Measurements from ENCODE around the gene AAK1.
"Not testable (repeated sequence)": the region's sequence is repeated elsewhere in the genome, so short reads cannot be mapped to it uniquely, and the experiment has no call there.

Gene AAK1

GRCh38 chr2:69600425-69600824 is 43.1 kb downstream of the AAK1 start:
- DNase-seq (ENCODE audit: low spot score), result peak; percentile 19

DNA sequence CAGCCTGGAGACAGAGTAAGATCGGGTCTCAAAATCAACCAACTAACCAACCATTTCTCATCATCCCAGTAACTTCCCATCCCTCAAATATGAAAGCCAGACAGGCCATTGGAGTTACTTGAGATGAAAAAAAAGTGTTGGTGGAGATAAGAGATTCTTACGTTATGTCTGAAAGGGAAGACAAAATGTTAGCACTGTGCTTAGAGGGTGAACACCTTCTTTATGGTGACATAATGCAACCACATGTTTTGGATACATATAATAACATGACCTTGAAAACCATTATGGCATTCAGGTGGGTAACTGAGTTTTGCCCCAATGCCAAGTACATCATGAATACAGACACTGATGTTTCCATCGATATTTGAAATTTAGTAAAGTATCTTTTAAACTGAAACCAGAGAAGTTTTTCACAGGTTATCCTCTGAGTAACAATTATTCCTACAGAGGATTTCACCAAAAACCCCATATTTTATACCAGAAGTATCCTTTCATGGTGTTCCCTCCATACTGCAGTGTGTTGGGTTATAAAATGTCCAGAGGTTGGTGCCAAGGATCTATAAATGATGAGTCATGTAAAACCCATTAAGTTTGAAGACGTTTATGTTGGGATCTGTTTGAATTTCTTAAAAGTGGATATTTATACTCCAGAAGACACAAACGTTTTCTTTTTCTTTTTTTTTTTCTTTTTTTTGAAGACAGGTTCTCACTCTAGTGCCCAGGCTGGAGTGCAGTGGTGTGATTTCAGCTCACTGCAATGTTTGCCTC is 45.5 kb downstream of the AAK1 start:
- no peak for DNase-seq (ENCODE audit: low spot score)

GRCh38 chr2:69597105-69597504 is 46.4 kb downstream of the AAK1 start:
- no peak for DNase-seq (ENCODE audit: low spot score)

DNA sequence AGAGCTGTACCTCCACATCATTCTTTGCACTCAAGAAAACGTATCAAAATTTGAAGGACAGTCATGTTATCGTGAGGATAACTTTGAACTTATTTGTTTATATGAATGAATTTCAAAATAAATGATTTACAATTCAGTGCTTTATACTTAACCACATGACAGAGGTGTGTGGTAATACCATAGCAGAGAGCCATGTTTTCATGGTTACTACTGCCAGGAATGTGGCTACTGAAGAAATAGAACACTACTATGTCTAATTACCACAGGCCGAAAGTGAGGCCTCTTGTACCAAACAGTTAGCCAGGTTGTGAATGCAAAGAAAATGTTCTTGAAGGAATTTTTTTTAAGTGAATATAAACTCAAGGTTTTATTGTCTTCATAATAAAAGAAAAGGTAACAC is 49.2 kb downstream of the AAK1 start:
- no peak for DNase-seq (ENCODE audit: low spot score)

GRCh38 chr2:69592511-69592910 is 51.0 kb downstream of the AAK1 start:
- DNase-seq (ENCODE audit: low spot score), result no peak

DNA sequence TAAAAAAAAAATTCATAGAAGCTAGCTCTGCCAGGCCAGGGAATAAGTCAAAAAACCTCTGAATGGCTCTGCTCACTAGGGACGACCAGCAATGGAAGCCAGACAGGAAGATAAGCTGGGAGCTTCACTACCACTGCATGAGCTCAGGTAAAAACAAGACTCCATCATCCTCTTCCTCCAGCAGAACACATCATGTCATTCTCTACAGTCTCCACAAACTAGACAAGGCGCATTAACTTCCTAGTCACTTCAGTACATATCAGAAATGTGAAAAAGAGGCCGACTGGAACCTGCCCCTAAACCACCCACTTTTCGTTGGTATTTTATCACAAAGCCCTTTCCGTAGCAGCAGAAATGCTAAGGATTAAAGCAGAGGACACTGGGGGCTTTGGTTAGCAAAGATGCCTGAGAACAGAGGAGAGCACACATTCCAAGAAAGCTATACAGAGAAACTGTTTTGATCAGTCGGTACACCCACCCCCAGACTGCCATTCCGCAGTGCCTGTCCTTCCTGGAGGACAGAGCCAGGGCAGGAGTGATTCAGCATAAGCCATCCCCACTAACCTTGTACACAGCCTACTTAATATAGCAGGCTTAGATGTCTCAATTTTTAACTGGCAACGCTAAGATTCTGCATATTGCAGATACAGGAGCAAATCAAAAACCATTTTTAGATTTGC is 53.4 kb downstream of the AAK1 start:
- no peak for DNase-seq (ENCODE audit: low spot score)

- no peak for DNase-seq (ENCODE audit: low spot score)
Observed at GRCh38 chr2:69588945-69589344, 54.6 kb downstream of the AAK1 start.

DNA sequence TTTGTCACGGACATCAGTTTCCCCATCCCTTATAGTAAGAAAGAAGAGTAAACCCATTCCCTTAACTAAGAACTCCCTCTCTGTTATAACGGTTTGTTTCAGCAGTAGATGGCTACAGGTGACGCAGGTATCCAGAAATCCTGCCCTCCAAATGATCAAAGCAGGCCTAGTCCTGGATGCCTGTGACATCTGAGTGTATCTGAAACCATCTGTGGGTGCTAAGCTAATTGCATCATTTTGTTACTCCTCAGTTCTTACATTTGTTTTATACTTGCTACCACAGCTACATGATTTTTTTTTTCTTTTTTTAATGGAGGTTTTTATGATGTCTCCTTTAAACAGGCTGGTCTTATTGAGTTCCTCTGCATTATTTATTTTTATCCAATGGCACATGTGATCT is 55.1 kb downstream of the AAK1 start:
- DNase-seq (ENCODE audit: low spot score), result no peak

- no peak for DNase-seq (ENCODE audit: low spot score)
Observed at GRCh38 chr2:69585855-69586555, 57.5 kb downstream of the AAK1 start.

DNA sequence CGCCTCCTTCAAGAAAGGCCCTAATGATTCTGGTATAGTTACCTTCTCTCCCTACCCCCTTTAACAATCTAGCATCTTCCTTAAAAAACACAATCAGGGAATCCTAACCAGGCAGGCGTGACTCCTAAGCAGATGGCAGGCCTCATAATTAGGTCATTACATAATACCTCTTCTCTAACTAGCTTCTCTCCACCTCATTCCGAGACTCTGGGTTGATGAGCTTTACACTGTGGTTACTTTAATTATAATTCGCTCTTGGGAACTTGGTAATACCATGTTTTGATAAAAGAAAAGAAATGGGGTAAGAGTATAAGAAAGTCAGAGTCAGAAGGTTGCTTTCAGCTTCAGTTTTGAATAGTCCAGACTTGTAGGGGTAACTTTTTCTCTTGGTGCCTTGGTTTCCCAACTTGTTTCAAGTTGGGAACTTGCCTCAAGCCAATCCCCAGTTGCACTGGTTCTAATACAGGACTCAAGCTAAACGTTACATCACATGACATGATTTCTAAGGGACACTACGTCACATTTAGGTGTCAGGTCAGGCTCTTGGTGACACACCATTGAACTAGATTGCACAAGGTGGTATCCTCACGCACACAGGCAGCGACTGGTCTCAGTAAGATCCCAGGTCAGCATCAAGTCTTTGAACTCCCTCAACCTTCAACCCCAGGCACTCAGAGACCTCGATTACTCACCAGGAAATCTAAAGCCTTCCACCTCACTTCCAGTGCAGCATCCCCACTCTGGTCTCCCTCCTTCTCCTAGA is 59.2 kb downstream of the AAK1 start:
- no peak for DNase-seq (ENCODE audit: low spot score)

- DNase-seq (ENCODE audit: low spot score), result no peak
Observed at GRCh38 chr2:69583321-69583833, 60.2 kb downstream of the AAK1 start.

DNA sequence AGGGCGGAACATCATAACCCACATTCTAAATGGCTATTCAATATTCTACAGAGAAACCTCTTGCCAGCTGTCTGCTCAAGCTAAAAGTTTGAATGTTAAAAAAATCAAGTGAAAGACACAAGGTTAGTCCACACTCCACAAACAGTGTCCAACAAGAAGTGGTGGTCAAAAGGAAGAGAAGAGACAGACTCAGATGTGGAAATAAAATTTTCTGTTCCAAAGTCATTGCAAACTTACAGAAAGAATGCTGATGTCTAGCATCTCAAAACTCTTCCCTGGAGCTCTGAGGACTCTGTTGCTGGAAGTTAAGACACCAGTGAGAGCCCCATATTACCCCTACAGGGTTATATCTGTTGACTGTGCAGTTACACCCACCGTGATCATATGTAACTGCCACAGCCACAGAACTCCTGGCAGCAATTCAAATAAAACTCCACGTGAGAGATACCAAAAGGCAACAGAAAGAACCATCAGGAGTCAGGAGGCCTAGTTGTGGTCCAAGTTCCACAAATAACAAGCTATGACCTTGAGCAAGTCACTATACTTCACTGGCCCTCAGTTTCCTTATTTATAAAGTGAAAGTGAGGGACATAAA is 60.9 kb downstream of the AAK1 start:
- no peak for DNase-seq (ENCODE audit: low spot score)

GRCh38 chr2:69581774-69582581 is 61.6 kb downstream of the AAK1 start:
- DNase-seq (ENCODE audit: low spot score), result no peak

GRCh38 chr2:69580486-69580885 is 63.1 kb downstream of the AAK1 start:
- no peak for DNase-seq (ENCODE audit: low spot score)

DNA sequence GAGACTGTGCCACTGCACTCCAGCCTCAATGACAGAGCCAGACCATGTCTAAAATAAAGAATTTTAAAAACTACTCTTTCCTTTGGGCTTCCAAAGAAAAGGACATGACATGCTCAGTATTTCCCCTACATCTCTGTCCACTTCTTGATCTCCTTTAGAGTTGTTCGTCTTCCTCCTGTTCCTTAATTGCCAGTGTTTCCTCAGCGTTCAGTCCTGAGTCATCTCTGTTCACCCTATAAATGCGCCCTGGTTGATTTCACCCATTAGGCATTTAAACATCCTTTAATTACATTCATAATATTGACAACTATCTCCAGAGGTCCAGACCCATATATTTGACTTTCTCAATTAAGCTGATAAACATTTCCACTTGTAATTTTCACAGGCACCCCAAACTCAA is 64.0 kb downstream of the AAK1 start:
- DNase-seq (ENCODE audit: low spot score), result no peak

GRCh38 chr2:69578198-69578540 is 65.4 kb downstream of the AAK1 start:
- no peak for DNase-seq (ENCODE audit: low spot score)

DNA sequence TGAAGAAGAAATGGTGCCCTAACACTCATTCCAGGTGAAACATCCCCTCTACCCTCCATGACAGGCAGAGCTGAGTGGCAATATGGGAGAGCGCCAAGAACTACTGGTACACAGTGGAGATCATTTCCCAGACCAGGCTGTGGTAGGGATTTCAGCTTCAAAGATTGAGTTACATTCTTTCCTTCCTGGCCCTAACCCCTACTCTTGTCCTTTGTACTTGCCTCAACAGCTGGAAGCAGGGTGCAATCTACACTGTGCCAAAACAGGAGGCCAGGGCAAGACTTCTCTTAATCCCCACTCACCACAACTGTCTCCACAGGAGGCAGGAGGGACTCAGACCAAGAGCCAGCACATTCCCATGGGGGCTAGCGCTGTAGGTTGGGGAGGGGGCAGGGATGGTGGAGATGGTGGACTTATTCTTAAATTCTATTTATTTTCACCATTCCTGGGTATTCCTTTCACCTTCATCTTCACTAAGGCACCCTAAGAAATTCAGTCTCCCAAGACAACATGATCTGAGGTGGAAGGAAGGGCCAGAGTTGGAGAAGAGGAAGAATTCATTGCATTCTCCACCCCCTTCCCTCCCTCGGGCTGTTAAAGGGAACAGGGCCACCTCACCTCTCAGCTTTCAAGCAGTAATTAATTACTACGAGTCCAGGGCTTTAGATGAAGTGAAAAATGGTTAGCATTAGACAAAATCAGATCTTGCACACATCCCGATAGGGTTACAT is 65.9 kb downstream of the AAK1 start:
- DNase-seq (ENCODE audit: low spot score), result no peak

DNA sequence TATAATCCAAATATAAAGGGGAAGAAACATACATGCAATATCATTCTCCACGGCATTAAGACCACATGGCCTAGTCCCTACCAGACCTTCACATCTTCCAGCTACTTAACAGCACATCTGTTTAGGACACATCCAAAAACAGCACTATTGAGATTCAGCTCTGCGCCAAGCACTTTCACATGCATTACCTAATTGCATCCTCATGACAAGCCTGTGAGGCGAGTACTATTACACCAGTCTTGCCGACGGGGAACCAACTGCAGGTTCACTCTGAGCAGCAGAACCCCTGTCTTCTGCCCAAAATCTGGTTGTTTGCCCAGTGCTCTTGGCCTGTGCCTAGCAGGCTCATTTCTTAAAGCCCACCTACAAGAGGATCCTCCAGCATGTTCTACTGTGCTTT is 66.7 kb downstream of the AAK1 start:
- no peak for DNase-seq (ENCODE audit: low spot score)

DNA sequence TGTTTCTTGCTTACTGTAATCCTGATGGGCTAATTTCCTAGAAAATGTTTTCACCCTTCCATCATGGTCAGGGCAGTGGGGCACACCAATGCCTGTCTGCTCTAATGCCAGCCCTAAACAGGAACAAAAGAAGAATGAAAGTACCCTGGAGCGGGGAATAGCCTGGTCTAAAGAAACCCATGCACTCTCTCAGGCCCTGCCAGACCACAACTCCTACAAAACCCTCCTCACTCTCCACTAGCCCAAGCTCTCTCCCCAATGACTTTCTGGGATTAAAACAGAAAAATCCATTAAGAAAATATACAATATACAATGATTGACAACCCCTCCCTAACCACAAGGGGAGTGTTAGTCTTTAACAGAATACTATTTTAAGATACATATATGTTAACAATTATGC is 67.6 kb downstream of the AAK1 start:
- no peak for DNase-seq (ENCODE audit: low spot score)

GRCh38 chr2:69575371-69575770 is 68.2 kb downstream of the AAK1 start:
- DNase-seq (ENCODE audit: low spot score), result not testable (repeated sequence)

Measured in CD4-positive, alpha-beta T cell treated with Interleukin-6 at 100 ng/mL for 8 hours (primary cell).